GM15510 (cell line): ENCODE results near the gene CADM2.

ENCODE experiments used
- POLR2A ChIP-seq: IDR thresholded peaks from 3 replicates; pipeline ENCODE4 v1.6.1; 2011; ENCODE audit warnings: borderline replicate concordance; ENCODE audit not compliant: insufficient read length; ENCODE audit errors: extremely low read depth

CADM2 gene

DNA sequence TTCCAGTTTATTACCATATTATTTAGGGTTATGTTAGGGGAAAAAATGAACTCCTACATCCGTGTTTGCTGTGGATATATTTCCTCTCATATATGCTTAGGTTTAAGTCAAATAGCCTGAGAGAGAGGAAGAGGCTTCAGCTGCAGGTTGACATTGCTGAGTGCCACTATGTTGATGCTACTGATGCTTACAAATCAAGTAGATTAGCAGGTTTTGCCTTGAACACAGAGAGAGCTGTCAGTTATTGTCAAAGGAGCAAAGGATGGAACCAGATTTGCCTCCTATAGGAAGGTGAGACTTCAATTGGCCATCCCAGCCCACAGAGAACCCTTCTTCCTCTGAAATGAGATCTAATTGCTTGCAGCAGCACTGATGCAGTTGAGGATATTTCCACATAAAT, 339.2 kb downstream of the CADM2 start:
- no peak for TF ChIP-seq POLR2A

DNA sequence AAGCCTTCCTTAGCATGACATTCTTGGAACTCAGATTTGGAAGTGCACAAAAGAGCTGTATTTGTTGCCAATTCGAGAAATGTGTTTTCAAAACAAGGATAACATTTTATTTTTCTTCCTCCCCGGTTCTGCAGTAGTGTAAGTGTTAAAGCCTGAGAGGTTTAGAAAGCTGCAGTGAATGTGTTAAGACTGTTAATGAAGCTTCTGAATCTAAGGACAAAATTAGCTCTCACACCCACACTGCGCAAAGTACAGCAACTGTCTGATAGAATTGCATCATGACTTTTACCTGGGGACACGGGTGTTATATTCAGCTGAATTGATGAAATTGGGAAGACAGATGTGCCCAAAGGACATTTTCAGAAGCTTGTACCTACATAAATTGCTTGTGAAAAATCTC, 344.4 kb downstream of the CADM2 start:
- TF ChIP-seq POLR2A, result no peak

DNA sequence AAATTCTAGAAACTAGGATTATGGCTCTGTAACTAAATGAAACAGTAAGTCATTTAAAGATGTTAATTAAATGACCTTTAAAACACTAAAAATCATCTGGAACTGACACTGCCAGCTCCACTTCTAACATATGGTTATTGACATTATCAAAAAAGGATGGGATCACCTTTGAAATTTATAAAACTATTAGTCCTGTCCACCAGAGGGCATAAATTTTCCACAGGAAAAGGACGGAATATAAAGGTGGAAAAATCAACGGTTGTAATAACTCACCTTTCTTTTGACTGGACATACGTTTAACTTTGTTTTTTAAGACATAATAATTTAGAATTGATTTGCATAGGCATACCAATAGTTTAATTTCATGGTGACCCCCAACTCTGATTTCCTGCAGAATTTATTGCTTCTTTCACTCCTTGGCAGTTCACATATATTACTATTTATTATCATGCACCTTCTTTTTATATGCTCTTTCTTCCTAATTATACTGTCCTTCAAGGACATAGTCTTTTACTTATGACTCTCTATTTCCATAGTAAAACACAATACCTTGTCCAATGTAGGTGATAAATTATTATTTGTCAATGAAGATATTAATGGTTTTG, 345.7 kb downstream of the CADM2 start:
- no peak for TF ChIP-seq POLR2A

DNA sequence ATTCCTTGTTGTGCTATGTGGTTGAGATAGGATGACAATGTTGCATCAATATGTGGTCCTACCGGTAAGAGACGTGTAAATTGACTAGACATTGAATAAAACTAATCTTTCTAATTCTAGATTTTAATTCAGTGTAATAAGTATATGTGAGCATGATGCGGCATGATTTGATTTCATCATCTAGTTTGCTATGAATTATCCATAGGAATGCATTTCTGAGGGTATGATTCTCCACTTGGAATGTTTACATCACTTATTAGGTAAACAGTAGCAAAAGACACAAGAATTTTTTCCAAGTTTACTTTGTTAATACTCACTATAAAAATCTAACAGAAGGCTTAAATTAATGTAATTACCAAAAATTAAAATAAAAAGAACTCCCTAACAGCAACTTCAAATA, 353.5 kb downstream of the CADM2 start:
- no peak for TF ChIP-seq POLR2A

DNA sequence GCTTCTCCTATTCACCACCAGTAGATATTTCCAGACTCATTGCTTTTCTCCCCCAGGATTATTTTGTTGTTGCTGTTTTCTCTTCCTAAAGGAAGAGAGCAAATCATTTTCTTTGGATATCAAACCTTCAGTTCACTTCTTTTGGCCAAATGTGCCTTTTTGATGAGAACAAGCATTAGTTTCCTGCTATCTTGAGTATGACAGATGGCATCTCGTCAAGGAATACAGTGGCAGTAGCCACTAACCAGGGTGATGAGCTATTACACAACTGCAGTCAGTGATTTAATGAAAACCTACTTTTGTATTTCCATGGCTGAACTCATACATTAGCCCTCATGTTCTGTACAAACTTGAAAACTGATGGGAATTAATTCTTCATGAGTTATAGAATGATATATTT, 354.6 kb downstream of the CADM2 start:
- TF ChIP-seq POLR2A, result no peak

DNA sequence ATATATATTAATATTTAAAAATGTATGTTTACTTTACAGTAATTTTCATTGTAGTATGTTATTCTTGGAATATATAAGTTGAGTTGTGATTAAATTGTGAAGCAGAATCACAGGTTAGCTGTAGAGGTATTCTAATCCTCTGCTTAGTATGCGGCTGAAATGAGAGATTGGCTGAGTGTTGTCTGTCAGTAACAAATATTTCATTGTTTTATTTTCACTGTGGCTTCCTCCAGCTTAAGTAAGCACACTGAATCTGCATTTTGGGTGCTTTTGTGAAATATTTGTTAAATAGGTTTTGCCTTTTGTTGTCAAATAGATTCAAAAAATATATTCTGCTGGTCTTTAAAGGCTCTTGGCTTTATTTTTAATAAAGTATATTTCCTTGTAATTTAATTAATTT, 357.5 kb downstream of the CADM2 start:
- TF ChIP-seq POLR2A, result no peak

DNA sequence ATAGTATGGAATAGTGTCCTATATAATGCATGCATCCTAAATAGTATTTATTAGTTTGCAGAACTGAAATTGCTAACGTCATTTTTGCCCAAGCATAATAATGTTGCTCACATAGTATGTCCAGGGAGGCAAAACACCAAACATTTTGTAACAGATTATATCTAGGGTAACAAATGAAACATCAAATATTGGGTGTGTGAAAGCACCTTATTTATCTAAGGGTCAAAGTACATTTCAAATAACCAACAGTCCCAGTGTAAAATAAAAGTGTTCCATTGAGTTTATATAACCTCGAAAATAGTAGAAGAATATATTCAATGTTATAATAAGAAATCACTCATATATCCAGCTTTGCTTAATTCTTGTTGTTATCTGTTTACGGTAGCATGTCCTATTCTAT, 363.1 kb downstream of the CADM2 start:
- no peak for TF ChIP-seq POLR2A

DNA sequence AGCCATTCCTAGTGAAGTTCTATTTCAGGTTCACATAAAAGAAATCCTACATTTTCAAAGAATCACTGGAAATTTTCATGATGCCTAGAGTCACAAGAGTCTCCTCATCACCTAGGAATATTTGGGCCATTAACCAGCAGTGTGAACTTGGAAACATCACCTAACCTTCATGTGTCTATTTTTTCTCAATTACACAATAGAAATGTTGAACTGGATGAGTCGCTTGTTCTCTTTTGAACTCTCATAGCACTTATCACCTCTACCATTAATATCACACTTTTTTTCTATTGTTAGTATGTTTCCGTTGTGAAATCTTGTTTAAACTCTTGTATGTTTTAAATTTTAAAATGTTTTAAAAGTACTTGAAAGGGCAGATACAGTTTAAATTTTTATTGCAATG, 371.3 kb downstream of the CADM2 start:
- TF ChIP-seq POLR2A, result no peak

DNA sequence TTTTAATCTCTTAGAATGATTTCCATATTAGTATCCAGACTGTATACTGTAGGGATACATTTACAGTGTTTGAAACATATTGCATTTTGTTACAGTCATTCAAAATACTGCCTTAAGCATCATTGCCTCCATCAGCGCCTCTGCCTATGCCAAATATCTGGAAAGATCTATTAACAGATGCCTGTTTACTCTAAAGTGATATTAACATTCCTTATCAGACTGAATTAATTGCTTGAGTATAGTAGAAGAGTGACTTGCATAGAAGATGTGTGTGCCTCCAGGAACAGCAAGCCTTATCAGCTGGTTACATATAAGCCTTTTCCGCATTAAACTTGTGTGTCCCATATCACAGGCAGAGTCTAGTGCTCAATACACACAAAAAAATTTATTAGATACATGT, 379.1 kb downstream of the CADM2 start:
- TF ChIP-seq POLR2A, result no peak

DNA sequence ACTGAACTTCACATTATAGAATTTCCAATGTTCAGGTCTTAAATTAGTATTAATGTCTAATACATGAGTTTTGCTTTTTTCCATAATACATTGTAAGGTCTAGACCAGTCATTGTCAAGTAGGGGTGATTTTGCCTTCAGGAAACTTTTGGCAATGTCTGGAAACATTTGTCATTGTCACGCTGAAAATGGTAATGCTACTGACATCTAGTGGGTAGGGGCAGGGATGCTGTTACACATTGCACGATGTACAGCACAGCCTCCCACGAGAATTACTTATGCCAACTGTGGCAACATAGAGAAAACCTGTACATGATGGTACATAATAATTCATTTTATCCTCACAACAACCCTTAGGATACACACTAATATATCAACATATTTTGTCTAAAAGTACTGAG, 384.1 kb downstream of the CADM2 start:
- no peak for TF ChIP-seq POLR2A

DNA sequence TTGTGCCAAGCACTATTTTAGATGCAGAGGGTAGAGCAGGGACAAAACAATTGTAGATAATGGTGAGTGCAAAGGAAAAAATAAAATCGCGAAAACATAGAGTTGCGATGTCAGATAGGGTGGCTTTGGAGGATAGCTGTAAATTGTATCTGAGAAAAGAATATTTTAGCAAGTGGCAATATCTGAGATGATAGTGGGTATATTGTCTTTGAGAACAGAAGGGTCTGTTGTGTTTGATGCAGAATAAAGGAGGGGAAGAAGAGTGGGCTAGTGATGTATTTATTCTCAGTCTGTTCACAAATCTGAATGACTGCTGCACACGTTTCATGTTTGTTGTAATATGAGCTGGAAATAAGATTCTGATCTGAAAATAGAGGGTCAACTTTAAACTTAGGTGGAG, 396.8 kb downstream of the CADM2 start:
- no peak for TF ChIP-seq POLR2A

DNA sequence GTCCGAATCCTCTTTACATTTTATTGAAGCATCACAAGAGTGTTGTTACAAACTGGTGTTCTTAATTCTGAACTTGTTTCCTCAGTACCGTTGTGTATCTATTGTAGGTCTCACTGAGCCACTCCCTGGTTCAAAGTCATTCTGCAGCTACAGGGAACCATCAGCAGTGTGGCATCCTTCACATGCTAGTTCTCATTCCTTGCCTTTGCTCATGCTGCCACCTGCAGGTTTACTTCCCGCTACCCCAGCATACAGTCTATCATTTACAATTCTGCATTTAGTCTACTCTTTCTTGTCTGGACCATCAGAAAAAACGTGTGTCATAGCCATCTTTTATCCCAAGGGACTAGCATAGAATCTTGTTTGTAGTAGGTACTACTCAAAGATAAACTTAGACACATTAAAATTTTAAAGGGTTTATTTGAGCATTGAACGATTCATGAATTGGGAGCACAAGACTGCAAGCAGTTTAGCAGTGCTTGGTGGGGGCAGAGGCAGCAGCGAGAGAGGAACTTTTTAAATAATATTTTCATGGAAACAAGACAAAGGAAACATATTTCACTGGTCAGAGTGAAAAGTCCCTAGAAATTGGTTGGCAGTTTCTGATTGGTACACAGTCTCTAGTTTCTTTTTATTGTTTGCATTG, 402.1 kb downstream of the CADM2 start:
- no peak for TF ChIP-seq POLR2A

DNA sequence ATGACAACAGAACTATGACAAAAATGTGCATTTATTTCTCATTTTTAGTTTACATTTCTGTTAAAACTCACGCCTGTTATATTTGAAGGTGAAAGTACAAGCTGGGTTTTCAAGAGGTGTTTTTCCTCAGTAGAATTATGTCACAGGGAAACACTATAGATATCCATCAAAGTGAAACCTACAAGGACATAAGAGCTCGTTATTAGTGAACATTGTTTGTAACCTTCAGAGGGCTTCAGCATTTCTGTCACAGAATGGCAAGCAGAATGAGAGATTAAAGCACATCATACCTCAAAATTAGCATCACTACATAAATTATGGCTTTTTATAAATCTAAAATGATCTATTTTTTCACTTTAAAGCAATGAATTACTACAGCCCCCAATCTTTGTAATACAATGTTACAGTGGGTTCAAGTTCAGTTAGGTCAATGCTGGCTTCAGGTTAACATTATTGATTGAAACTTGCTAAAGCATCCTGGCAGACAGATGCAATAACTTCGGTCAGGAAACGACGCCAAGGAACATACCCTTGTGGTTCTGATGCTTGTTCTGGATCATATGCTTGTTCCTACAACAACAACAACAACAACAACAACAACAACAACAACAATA, 405.6 kb downstream of the CADM2 start:
- TF ChIP-seq POLR2A, result no peak

DNA sequence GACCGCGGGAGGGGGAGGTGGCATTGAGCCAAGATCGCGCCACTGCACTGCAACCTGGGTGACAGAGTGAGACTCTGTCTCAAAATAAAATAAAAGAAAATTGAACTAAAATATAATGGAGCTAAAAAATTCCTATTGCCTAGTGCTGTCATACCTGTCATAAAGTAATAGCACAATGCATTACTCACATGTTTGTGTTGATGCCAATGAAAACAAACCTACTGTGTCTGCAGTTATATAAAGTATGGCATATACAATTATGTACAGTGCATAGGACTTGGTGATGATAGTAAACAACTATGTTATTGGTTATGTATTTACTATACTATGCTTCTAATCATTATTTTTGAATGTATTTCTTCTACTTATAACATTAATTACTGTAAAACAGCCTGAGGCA, 411.6 kb downstream of the CADM2 start:
- no peak for TF ChIP-seq POLR2A

DNA sequence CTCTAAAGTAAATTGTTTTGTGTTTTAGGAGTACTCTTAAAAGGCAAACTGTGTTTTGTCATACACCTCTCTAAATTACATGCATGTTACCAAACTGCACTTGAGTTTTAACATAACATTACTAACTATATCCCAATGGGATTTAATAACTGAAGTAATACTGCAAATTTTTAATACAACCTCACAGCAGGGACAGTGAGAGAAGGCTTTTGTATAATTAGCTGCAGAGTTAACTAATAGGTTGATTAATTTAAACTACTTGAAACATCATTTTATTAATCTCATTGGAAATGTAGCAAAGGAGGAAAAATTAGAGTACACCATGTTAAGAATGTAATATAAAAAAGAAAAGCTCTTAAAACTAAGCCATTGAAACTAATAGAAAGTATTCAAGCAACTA, 417.3 kb downstream of the CADM2 start:
- no peak for TF ChIP-seq POLR2A

DNA sequence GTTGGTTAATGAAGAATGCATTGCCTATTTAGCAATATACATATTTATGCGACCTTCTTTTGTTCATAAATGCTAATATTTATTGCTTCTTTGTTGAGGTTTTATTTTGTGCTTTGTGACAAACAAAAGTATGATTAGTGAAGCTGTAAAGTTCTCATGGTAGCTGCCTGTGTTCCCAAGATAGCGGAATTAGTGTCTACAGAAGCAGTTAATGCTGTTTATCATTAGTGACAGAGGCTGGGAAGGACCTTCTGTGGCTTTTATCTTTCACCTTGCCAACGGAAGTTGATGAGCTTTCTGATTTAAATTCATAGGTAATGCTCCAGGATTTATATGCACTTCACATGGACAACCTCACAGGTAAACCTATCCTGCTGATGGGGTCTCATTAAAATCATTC, 418.3 kb downstream of the CADM2 start:
- TF ChIP-seq POLR2A, result no peak
